Stimulated activated CD4-positive, alpha-beta T cell treated with anti-CD3 and anti-CD28 coated beads, Interleukin-2, amount 100 ng/mL, for 24 hours (primary cell): ENCODE data around the gene LRRK1.

Experiments
- DNase-seq, 2 donors: peaks; one replicate each; pipeline ENCODE4 v3.0.0-alpha.2; 2020

Gene LRRK1

GRCh38 chr15:100939791-100940190 is 20.6 kb downstream of the LRRK1 start:
- no peak for DNase-seq

DNA sequence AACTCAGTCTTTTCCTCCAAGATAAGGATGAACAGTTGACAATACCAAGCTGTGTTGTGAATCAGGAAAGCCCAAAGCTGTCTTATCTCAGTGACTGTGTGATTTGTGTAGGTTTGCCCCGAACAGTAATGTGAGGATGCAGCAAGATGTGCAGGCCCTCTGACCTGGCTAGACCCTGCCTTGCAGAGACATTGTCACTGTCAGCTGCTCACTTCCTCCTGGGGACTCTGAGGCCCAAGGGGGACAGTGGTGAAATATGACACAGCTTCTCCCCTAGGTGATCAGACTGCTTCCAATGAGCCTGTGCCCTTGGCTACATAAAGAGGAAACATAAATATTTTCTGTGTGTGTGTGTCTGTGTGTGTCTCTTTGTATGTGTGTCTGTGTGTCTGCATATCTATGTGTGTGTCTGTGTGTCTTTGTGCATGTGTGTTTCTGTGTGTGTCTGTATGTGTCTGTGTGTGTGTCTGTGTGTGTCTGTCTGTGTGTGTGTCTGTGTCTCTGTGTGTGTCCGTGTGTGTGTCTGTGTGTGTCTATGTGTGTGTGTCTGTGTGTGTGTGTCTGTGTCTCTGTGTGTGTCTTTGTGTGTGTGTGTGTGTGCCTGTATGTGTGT is 21.7 kb downstream of the LRRK1 start:
- DNase-seq: no peak

GRCh38 chr15:100941536-100941935 is 22.4 kb downstream of the LRRK1 start:
- no peak for DNase-seq

DNA sequence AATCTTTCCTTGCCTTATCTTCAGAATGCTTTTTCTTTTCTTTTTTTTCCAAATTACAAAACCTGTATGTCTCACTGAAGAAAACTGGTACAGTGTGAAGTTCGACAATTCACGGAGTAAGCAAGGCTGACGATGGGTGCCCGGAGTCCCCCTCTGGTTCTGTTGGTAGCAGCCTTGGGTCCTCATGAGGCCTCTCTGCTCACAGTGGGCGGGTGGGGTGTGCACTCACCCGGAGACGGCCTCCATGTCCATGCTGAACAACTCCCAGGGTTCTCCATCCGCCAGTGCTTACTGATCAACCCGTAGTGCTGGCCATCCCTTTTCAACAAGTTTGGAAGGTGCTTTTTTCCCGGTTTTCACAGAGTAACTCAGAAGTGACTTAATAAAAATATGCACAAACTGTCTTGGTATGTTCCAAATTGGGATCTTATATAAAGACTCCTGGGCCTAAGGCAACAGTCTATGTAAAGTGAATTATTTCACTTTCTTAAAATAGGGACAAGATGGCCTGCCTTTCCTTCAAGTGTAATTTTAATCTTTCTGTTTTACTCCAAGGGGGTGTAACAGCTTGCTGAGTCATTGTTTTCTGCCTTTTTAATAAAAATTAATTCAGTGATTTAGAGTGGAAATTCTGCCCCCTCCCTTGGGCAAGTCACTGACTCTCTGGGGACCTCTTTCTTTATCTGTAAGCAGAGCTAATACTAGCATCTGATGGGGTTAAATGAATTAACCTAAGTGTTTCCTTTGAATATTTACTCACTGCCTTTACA is 23.7 kb downstream of the LRRK1 start:
- DNase-seq: no peak

GRCh38 chr15:100944244-100944895 is 25.2 kb downstream of the LRRK1 start:
- DNase-seq: no peak

DNA sequence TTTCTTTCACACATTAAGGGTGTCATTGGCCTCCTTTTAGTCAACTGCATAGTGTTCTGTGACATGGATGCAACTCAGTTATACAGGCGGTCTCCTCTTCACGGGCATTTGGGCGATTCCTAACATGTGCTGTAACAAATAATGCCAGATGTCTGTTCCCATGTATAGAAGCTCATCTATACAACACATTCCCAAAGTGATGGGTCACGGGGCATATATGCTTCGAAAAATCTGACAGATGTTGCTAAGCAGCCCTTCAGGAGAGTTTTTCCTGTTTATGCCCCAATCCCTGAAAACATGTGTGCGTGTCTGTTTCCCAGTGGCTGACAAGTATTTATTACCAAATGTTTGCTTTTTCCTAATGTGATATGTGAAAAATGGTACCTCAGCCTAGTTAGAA is 25.8 kb downstream of the LRRK1 start:
- DNase-seq: no peak

GRCh38 chr15:100947760-100948429 is 28.7 kb downstream of the LRRK1 start:
- DNase-seq: no peak

- no peak for DNase-seq
Observed at GRCh38 chr15:100948430-100948762, 29.2 kb downstream of the LRRK1 start.

GRCh38 chr15:100949691-100950090 is 30.5 kb downstream of the LRRK1 start:
- no peak for DNase-seq

- DNase-seq: no peak
Observed at GRCh38 chr15:100951965-100952364, 32.8 kb downstream of the LRRK1 start.

- DNase-seq: no peak
Observed at GRCh38 chr15:100952566-100952965, 33.4 kb downstream of the LRRK1 start.

GRCh38 chr15:100958326-100959065 is 39.3 kb downstream of the LRRK1 start:
- DNase-seq: no peak

DNA sequence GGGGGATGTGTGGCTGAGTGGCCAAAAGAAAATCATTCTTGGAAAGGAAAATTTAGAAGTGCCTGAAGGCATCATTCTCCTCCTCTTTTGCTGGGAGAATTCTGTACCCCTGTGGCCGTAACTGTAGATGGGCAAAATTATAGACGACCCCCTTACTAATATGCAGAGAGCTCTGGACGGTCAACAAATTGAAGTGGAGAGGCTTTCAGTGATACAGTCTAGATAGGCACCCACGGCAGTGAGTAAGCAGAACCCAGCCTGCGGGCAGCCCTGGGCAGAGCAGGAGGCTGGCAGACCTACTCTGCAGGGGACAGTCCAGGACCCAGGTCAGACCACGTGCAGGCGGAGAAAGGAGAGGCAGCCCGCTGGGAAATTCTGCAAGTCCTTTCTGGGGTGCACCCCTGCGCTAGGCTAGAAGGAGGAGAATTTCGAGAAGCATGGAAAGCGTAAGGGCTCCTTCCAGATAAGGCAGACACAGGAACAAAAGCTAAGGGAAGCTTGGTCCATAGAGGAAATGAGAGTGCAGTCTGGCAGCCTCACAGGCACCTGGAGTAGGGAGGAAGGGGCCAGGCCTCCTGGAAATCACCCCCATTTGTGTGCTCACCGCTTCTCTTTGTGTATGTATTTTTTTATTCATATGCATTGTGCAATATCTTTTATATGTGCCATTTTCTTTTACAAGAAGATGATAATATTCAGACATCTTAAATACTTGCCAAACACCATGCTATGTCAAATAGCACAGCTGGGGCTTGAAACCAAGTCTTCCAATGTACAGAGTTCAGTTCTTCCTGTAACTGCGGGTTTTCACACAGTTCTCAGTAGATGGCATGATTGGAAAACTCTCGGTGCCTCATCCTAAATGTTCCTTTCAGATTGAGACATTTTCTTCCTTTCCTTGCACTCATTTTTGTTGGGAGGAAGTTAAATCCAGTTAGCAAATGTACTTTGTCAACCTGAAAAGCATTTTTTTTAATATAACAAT is 40.2 kb downstream of the LRRK1 start:
- no peak for DNase-seq

DNA sequence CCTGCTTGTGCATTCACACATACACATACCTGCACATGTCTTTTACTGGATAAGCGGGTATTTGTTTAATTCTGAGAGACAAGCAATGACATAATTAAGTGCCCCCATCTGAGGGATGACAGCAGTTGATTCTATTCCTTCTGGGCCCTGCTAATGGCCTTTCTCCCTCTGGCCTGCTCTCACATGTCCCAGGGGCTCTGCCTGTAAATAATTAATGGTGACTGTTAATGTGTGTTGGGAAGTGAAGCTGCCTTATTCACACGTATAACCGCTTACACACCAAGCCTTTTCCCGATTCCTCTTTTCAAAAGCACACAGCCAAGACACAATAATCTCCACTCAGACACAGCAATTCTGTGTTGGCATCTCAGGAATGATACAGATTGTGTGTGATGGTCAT is 47.8 kb downstream of the LRRK1 start:
- no peak for DNase-seq

DNA sequence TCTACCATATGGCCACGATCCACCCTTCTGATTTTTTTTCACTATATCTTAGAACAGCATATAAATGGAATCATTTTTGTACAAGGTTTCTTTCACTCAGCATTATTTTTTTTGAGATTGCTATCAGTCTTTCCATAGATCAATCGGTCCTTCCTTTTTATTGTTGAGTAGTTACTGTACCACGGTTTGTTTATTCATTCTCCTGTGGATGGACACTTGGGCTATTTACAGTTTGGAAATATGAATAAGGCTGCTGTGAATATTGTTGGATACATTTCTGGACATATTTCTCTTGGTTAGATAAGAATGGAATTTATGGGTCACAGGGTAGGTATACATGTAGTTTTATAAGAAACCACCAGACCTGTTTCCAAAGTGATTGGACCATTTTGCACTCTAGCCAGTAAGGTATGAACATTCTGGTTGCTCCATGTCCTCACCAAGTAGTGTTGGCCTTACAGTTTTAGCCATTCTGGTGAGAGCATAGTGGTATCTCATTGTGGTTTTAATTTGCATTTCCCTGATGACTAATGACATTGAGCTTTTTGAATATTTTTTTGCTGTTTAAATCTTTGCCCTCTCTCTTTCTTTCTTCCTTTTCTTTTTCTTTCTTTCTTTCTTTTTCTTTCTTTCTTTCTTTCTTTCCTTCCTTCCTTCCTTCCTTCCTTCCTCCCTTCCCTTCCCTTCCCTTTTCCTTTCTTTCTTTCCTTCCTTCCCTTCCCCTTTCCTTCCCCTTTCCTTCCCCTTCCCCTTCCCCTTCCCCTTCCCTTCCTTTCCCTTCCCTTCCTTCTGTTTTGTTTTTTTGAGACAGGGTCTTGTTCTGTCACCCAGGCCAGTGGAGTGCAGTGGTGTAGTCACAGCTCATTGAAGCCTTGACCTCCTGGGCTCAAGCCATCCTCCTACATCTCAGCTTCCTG is 49.2 kb downstream of the LRRK1 start:
- DNase-seq: no peak

- DNase-seq: no peak
Observed at GRCh38 chr15:100972975-100973350, 53.8 kb downstream of the LRRK1 start.

DNA sequence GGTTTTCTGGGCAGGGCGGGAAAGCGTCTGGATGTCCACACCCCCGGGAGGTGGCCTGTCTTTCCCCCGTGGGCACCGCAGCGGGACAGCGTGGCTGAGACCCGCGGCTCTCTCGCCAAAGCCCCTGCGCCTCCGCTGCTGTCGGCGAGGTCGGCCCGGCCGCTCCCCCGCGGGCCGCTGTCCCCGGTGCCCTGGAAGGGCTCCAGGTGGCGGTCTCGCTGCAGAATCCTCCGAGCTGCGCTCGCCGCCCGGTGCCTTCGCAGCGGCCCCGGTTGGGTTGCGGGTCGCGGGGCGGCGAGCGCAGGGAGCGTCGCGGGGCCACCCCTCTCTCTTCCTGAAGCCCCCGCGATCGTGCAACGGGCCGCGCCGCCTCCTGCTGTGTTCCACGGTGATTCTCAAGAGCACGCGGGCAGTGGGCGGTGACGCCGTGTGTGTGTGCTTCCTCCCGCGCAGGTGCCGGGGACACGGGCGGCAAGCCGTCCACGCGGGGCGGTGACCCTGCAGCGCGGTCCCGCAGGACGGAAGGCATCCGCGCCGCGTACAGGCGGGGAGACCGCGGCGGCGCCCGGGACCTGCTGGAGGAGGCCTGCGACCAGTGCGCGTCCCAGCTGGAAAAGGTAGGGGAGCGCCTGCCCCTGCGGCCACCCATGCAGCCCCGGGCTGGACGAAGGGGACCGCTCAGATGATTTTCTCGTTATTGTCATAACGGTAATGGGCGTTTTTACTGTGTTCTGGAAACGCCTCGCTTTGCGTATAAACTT is 54.4 kb downstream of the LRRK1 start:
- peak in 1 of 2 donors; percentile 7 for DNase-seq

GRCh38 chr15:100975043-100975442 is 55.9 kb downstream of the LRRK1 start:
- DNase-seq: no peak

DNA sequence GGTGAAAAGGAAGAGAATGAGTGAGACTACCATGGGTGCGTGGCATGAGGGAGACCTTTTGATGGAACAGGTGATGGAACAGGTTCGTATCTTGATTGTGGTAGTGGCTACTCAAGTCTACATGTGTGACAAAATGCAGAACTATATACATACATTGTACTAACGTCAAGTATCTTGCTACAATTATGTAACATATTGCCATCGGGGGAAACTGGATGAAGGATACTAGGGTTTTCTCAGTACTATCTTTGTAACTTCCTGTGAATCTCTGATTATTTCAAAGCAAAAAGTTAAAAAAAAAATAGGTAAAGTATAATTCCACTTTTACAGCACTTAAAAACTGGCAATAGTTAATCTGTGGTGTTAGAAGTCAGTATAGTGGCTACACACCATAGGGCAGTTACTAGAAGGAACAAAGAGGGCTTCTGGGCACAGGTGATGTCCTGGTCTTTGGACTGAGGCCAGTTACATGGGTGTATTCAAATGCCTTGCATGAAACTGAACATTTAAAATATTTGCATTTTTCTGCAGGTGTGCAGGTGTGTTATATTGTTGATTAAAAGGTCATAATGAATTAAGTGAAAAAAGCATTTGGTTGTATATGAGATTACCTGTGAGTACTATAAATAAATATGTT is 61.4 kb downstream of the LRRK1 start:
- no peak for DNase-seq
